ENCODE results near the gene PSME4. TPM values are rescaled to one million over a fixed set of nuclear protein-coding genes. Genes with fewer than 3 reads are reported as not detected.

The PSME4 gene
- total and polyA plus RNA-seq, 2 of the 13 experiments (the other 11 are each of a cell fraction or from before 2014, with no cell fraction given), result 52.1 to 77.8 TPM

DNA sequence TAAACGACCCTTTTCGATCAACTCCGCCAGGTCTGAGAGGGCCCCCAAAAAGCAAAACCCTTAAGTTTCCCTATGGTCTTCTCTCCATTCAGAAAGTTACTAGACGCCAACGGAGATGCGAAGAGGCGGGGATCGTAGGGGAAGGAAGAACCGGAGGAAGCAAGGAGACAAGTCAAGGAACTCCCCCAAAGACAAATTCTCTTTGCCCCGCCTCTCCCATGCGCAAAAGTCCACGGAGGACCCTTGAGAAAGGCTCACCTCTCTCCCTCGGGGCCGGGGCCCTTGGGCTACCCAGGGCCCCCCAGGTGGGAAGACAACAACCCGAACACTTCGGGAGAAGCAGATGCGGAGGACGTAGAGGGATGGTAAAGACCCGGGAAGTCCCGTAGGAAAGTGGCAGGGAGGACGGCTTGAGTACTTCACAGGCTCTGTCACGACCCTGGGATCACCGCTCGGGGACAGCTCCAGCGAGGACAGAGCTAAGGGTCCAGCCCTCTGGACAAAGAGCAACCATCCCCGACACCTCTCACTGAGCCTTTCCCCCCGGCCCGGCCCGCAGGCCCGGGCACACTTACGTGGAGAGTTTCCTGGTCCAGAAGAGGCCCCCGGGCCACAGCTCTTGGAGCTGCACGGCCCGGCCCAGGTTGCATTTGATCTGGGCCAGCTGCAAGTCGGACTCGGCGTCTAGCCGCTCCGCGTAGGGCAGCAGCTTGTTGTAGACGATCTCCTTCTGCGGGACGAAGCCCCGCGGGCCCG lies 647 bp downstream of the PSME4 start (continued):
- TF ChIP-seq ZNF652 (CRISPR knock-in tag; IDR thresholded peaks at IDR 0.05; ENCODE audit: borderline replicate concordance, low read depth) (no peak), ZNF124 (CRISPR knock-in tag; IDR thresholded peaks at IDR 0.05) (peak; percentile 45; the same call in 1 of the 2 replicates), ZNF317 (CRISPR knock-in tag; IDR thresholded peaks at IDR 0.05) (peak; percentile 72), KLF15 (CRISPR knock-in tag; IDR thresholded peaks at IDR 0.05; ENCODE audit: borderline replicate concordance) (no peak), SUZ12 (IDR thresholded peaks at IDR 0.05; ENCODE audit: low read depth, low read length) (no peak), FOXC1 (CRISPR knock-in tag; IDR thresholded peaks at IDR 0.05; ENCODE audit: borderline replicate concordance) (0 out of 2 replicates have a peak, but pooled peaks have one; percentile 0), FLYWCH1 (CRISPR knock-in tag; IDR thresholded peaks at IDR 0.05) (no peak), PAF1 (CRISPR knock-in tag; IDR thresholded peaks at IDR 0.05) (no peak), MTF2 (CRISPR knock-in tag; IDR thresholded peaks at IDR 0.05; ENCODE audit: borderline replicate concordance) (no peak), ZFP36L2 (CRISPR knock-in tag; IDR thresholded peaks at IDR 0.05) (no peak), ZNF629 (CRISPR knock-in tag; conservative IDR thresholded peaks at IDR 0.05) (no peak), NONO (IDR thresholded peaks at IDR 0.05) (no peak), NONO (CRISPR knock-in tag; conservative IDR thresholded peaks at IDR 0.05) (no peak)
- TF ChIP-seq, protein P1, sequence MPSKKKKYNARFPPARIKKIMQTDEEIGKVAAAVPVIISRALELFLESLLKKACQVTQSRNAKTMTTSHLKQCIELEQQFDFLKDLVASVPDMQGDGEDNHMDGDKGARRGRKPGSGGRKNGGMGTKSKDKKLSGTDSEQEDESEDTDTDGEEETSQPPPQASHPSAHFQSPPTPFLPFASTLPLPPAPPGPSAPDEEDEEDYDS (CRISPR knock-in tag; IDR thresholded peaks at IDR 0.05), result no peak
- TF ChIP-seq, protein P2, sequence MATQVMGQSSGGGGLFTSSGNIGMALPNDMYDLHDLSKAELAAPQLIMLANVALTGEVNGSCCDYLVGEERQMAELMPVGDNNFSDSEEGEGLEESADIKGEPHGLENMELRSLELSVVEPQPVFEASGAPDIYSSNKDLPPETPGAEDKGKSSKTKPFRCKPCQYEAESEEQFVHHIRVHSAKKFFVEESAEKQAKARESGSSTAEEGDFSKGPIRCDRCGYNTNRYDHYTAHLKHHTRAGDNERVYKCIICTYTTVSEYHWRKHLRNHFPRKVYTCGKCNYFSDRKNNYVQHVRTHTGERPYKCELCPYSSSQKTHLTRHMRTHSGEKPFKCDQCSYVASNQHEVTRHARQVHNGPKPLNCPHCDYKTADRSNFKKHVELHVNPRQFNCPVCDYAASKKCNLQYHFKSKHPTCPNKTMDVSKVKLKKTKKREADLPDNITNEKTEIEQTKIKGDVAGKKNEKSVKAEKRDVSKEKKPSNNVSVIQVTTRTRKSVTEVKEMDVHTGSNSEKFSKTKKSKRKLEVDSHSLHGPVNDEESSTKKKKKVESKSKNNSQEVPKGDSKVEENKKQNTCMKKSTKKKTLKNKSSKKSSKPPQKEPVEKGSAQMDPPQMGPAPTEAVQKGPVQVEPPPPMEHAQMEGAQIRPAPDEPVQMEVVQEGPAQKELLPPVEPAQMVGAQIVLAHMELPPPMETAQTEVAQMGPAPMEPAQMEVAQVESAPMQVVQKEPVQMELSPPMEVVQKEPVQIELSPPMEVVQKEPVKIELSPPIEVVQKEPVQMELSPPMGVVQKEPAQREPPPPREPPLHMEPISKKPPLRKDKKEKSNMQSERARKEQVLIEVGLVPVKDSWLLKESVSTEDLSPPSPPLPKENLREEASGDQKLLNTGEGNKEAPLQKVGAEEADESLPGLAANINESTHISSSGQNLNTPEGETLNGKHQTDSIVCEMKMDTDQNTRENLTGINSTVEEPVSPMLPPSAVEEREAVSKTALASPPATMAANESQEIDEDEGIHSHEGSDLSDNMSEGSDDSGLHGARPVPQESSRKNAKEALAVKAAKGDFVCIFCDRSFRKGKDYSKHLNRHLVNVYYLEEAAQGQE (IDR thresholded peaks at IDR 0.05; ENCODE audit: borderline replicate concordance in 1 of 2, low read depth in 1 of 2, low read length in 2 of 2), result peak in 1 of 2 experiments; percentile 54; a peak in 1 of 4 replicates
- TF ChIP-seq, protein P3, sequence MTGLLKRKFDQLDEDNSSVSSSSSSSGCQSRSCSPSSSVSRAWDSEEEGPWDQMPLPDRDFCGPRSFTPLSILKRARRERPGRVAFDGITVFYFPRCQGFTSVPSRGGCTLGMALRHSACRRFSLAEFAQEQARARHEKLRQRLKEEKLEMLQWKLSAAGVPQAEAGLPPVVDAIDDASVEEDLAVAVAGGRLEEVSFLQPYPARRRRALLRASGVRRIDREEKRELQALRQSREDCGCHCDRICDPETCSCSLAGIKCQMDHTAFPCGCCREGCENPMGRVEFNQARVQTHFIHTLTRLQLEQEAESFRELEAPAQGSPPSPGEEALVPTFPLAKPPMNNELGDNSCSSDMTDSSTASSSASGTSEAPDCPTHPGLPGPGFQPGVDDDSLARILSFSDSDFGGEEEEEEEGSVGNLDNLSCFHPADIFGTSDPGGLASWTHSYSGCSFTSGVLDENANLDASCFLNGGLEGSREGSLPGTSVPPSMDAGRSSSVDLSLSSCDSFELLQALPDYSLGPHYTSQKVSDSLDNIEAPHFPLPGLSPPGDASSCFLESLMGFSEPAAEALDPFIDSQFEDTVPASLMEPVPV (CRISPR knock-in tag; IDR thresholded peaks at IDR 0.05), result 0 out of 2 replicates have a peak, but pooled peaks have one; percentile 7
- TF ChIP-seq, protein P4, sequence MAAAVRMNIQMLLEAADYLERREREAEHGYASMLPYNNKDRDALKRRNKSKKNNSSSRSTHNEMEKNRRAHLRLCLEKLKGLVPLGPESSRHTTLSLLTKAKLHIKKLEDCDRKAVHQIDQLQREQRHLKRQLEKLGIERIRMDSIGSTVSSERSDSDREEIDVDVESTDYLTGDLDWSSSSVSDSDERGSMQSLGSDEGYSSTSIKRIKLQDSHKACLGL (CRISPR knock-in tag; IDR thresholded peaks at IDR 0.05), result no peak; the same call in 1 of the 2 replicates
- TF ChIP-seq, protein P5, sequence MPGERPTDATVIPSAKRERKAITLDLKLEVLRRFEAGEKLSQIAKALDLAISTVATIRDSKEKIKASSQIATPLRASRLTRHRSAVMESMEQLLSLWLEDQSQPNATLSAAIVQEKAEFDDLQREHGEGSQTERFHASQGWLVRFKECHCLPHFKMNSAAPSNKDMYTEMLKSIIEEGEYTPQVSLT (CRISPR knock-in tag; IDR thresholded peaks at IDR 0.05; ENCODE audit: borderline replicate concordance, low read depth), result no peak
- TF ChIP-seq, protein P6, sequence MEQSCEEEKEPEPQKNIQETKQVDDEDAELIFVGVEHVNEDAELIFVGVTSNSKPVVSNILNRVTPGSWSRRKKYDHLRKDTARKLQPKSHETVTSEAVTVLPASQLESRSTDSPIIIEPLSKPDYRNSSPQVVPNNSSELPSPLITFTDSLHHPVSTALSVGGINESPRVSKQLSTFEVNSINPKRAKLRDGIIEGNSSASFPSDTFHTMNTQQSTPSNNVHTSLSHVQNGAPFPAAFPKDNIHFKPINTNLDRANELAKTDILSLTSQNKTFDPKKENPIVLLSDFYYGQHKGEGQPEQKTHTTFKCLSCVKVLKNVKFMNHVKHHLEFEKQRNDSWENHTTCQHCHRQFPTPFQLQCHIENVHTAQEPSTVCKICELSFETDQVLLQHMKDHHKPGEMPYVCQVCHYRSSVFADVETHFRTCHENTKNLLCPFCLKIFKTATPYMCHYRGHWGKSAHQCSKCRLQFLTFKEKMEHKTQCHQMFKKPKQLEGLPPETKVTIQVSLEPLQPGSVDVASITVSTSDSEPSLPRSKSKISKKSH (CRISPR knock-in tag; IDR thresholded peaks at IDR 0.05; ENCODE audit: borderline replicate concordance), result no peak

All from HepG2 (cell line).